Measurements from ENCODE around the gene DIP2C.
"Not testable (repeated sequence)": the region's sequence is repeated elsewhere in the genome, so short reads cannot be mapped to it uniquely, and the experiment has no call there.

Gene DIP2C

DNA sequence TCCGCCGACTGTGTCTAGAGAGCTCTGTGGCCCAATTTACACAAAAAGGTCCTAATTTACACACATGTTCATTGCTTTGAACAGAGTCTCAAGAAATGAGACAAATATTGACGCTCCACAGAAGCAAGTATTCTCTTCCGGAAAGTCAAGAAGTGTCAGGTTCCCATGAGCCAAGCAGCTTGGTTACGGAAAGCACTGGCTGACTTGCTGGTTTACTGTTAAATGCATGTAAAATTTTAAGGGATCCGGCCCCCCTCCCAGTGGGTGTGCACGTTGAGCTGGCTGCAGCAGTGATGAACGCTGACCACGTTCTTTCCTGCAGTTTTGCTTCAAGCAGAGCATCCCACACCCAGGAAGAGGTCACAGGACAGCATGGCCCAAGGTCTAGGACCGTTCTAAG, 76.8 kb downstream of the DIP2C start:
- TF ChIP-seq TARDBP (IDR thresholded peaks at IDR 0.05) = no peak
- no peak for TF ChIP-seq ARNT (IDR thresholded peaks at IDR 0.05)
- TF ChIP-seq HDGF (IDR thresholded peaks at IDR 0.05; ENCODE audit: borderline replicate concordance) = no peak
- TF ChIP-seq ZNF384 (IDR thresholded peaks at IDR 0.05) = no peak
- TF ChIP-seq, protein P1, sequence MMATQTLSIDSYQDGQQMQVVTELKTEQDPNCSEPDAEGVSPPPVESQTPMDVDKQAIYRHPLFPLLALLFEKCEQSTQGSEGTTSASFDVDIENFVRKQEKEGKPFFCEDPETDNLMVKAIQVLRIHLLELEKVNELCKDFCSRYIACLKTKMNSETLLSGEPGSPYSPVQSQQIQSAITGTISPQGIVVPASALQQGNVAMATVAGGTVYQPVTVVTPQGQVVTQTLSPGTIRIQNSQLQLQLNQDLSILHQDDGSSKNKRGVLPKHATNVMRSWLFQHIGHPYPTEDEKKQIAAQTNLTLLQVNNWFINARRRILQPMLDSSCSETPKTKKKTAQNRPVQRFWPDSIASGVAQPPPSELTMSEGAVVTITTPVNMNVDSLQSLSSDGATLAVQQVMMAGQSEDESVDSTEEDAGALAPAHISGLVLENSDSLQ (IDR thresholded peaks at IDR 0.05) = no peak
- TF ChIP-seq FOXM1 (IDR thresholded peaks at IDR 0.05; ENCODE audit: borderline replicate concordance) = no peak
- TF ChIP-seq L3MBTL2 (conservative IDR thresholded peaks at IDR 0.05) = no peak
- TF ChIP-seq CTBP1 (IDR thresholded peaks at IDR 0.05; ENCODE audit: borderline replicate concordance) = no peak
- no peak for TF ChIP-seq SP1 (IDR thresholded peaks at IDR 0.05)
- TF ChIP-seq ELF4 (IDR thresholded peaks at IDR 0.05) = no peak
- no peak for TF ChIP-seq NFRKB (IDR thresholded peaks at IDR 0.05)
- TF ChIP-seq FOXK2 (IDR thresholded peaks at IDR 0.05) = no peak
- TF ChIP-seq SUZ12 (IDR thresholded peaks at IDR 0.05) = no peak
- no peak for TF ChIP-seq BHLHE40 (IDR thresholded peaks at IDR 0.05; ENCODE audit: borderline replicate concordance)
- TF ChIP-seq FOXA1 (IDR thresholded peaks at IDR 0.05) = no peak
- no peak for TF ChIP-seq LEF1 (IDR thresholded peaks at IDR 0.05; ENCODE audit: borderline replicate concordance)
- ChIA-PET CTCF (no interaction called here), POLR2A (no interaction called here)
- DNase-seq (ENCODE audit: extremely low spot score) = no peak

DNA sequence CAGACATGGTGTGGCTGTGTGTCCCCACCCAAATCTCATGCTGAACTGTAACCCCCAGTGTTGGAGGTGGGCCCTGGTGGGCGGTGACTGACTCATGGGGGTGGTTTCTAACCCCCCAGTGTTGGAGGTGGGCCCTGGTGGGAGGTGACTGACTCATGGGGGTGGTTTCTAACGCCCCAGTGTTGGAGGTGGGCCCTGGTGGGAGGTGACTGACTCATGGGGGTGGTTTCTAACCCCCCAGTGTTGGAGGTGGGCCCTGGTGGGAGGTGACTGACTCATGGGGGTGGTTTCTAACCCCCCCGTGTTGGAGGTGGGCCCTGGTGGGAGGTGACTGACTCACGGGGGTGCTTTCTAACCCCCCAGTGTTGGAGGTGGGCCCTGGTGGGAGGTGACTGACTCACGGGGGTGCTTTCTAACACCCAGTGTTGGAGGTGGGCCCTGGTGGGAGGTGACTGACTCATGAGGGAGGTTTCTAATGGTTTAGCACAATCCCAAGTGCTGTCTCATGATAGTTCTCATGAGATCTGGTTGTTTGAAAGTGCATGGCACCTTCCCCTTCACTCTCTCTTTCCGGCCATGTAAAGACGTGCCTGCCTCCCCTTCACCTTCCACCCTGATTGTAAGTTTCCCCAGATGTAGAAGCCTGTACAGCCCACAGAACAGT, 78.7 kb downstream of the DIP2C start:
- DNase-seq (ENCODE audit: extremely low spot score); POLR2A ChIA-PET; CTCF ChIA-PET: not testable (repeated sequence)

GRCh38 chr10:609868-610545, 79.5 kb downstream of the DIP2C start:
- TF ChIP-seq L3MBTL2 (conservative IDR thresholded peaks at IDR 0.05) (no peak), SP1 (IDR thresholded peaks at IDR 0.05) (no peak), NFRKB (IDR thresholded peaks at IDR 0.05) (no peak), SUZ12 (IDR thresholded peaks at IDR 0.05) (no peak), TARDBP (IDR thresholded peaks at IDR 0.05) (no peak), ELF4 (IDR thresholded peaks at IDR 0.05) (no peak), FOXM1 (IDR thresholded peaks at IDR 0.05; ENCODE audit: borderline replicate concordance) (no peak), HDGF (IDR thresholded peaks at IDR 0.05; ENCODE audit: borderline replicate concordance) (no peak), CTBP1 (IDR thresholded peaks at IDR 0.05; ENCODE audit: borderline replicate concordance) (no peak), FOXA1 (IDR thresholded peaks at IDR 0.05) (no peak)
- no peak for DNase-seq (ENCODE audit: extremely low spot score)
- ChIA-PET POLR2A (no interaction called here), CTCF (no interaction called here)

GRCh38 chr10:609262-609658, 80.2 kb downstream of the DIP2C start:
- no peak for DNase-seq (ENCODE audit: extremely low spot score)
- ChIA-PET POLR2A (no interaction called here), CTCF (no interaction called here)

DNA sequence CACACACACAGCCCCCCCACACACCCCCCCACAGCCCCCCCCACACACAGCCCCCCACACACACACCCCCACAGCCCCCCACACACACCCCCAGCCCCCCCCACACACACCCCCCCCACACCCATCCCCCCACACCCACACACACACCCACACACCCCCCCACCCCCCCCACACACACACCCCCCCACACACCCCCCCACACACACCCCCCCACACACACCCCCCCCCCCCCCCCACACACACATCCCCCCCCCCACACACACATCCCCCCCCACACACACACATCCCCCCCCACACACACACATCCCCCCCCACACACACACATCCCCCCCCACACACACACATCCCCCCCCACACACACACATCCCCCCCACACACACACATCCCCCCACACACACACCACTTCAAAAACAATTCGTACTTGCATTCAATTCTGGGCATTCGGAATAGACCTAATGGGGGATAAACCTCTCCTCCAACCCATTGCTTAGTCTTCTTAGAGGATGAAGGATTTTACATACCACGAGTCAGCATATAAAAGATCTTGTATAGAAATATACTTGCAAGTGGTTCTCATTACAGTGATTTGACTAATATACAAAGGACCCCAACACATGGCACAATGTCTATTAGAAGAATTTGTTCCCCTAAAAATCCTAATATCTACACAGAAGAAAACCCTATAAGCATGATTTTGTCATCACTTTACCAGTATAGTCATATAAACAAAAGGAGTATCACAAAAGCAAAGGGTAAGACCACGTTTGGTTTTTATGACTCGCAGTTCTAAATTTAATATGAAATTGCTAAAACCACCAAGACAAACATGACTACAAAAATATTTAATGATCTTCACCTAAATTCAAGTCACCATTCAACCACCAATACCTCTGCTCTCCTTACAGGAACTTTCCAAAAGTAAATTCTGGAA, 80.9 kb downstream of the DIP2C start:
- DNase-seq (ENCODE audit: extremely low spot score) = no peak
- no peak for TF ChIP-seq FOXK2 (IDR thresholded peaks at IDR 0.05)
- no peak for TF ChIP-seq TARDBP (IDR thresholded peaks at IDR 0.05)
- no peak for TF ChIP-seq FOXA1 (IDR thresholded peaks at IDR 0.05)
- ChIA-PET CTCF (no interaction called here), POLR2A (no interaction called here)

More at GRCh38 chr10:609262-609658, 80.2 kb downstream of the DIP2C start:
- TF ChIP-seq FOXM1 (IDR thresholded peaks at IDR 0.05; ENCODE audit: borderline replicate concordance) = no peak
- TF ChIP-seq CTBP1 (IDR thresholded peaks at IDR 0.05; ENCODE audit: borderline replicate concordance) = no peak
- TF ChIP-seq LEF1 (IDR thresholded peaks at IDR 0.05; ENCODE audit: borderline replicate concordance) = no peak
- no peak for TF ChIP-seq FOXK2 (IDR thresholded peaks at IDR 0.05)
- no peak for TF ChIP-seq FOXA1 (IDR thresholded peaks at IDR 0.05)
- TF ChIP-seq BHLHE40 (IDR thresholded peaks at IDR 0.05; ENCODE audit: borderline replicate concordance) = no peak
- TF ChIP-seq, protein P1 (IDR thresholded peaks at IDR 0.05) = no peak

DNA sequence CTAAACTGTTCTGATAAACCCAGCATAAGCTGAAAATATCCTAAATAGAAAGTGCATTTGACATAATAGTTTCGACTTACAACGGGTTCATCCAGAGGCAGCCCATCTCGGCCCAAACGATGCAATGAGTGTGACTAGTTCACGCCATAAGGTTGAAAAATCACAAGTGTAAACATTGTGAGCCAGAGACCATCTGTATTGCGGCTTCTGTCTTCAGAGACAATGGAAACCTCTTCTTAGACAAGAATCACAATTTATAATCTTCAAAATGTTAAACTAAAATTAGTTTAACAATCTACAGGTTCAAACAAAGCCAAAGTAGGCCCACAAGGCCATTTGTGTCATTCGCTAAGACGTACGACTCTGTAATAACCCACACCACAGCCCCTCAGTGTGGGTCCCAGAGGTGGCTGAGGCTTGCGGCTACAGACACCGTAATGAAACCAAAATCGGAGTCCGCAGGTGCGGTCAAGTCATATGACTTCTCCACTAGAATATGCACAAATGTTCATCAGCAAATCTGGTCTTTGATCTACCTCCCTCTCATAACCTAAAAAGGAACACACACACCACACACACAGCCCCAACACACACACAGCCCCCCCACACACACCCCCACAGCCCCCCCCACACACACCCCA, 81.8 kb downstream of the DIP2C start:
- TF ChIP-seq BHLHE40 (IDR thresholded peaks at IDR 0.05; ENCODE audit: borderline replicate concordance) (no peak), HDGF (IDR thresholded peaks at IDR 0.05; ENCODE audit: borderline replicate concordance) (no peak), SUZ12 (IDR thresholded peaks at IDR 0.05) (no peak), NFRKB (IDR thresholded peaks at IDR 0.05) (no peak), SP1 (IDR thresholded peaks at IDR 0.05) (no peak), L3MBTL2 (conservative IDR thresholded peaks at IDR 0.05) (no peak), ELF4 (IDR thresholded peaks at IDR 0.05) (no peak), ARNT (IDR thresholded peaks at IDR 0.05) (no peak), TARDBP (IDR thresholded peaks at IDR 0.05) (no peak), CTBP1 (IDR thresholded peaks at IDR 0.05; ENCODE audit: borderline replicate concordance) (no peak), FOXK2 (IDR thresholded peaks at IDR 0.05) (no peak), FOXA1 (IDR thresholded peaks at IDR 0.05) (no peak), FOXM1 (IDR thresholded peaks at IDR 0.05; ENCODE audit: borderline replicate concordance) (no peak), LEF1 (IDR thresholded peaks at IDR 0.05; ENCODE audit: borderline replicate concordance) (no peak), ZNF384 (IDR thresholded peaks at IDR 0.05) (no peak)
- TF ChIP-seq, protein P1 (IDR thresholded peaks at IDR 0.05) = no peak
- CTCF ChIA-PET = interaction anchor here (1.0 kb wide), 1 partner anchor 18 kb away, joined by 4 read pairs; no protein-coding TSS in a partner anchor
- POLR2A ChIA-PET = no interaction called here
- no peak for DNase-seq (ENCODE audit: extremely low spot score)

Data from HEK293T (cell line).